HT1080 (cell line): ENCODE measurements around the gene IL18BP. TPM values are rescaled to one million over a fixed set of nuclear protein-coding genes. Genes with fewer than 3 reads are reported as not detected.

Experiments used
- DNase-seq: peaks from one replicate; pipeline ENCODE4 v3.0.0-alpha.2; 2015; ENCODE audit warnings: low read depth
- total RNA-seq: library from RNA; depleted of rRNA; stranded (reverse); fragments of >200 nt; shearing (Covaris generic); gene quantifications from 2 replicates; pipeline ENCODE4 v1.2.3, GENCODE V29; 2014

IL18BP gene
- total RNA-seq, 1 experiment from 2014 or later: 1.8 TPM

GRCh38 chr11:72012091-72012630, 13.5 kb downstream of the IL18BP start:
- DNase-seq: no peak

- DNase-seq: no peak
Measured at GRCh38 chr11:72012897-72013721, 14.4 kb downstream of the IL18BP start.

GRCh38 chr11:72013765-72014711, 15.3 kb downstream of the IL18BP start:
- no peak for DNase-seq

- no peak for DNase-seq
Measured at GRCh38 chr11:72014761-72015320, 16.1 kb downstream of the IL18BP start.

- no peak for DNase-seq
Measured at GRCh38 chr11:72015511-72016061, 16.9 kb downstream of the IL18BP start.

- DNase-seq: no peak
Measured at GRCh38 chr11:72018171-72018570, 19.5 kb downstream of the IL18BP start.

GRCh38 chr11:72023335-72023734, 24.6 kb downstream of the IL18BP start:
- DNase-seq: no peak

- no peak for DNase-seq
Measured at GRCh38 chr11:72024069-72024754, 25.5 kb downstream of the IL18BP start.

- DNase-seq: no peak
Measured at GRCh38 chr11:72026090-72026489, 27.4 kb downstream of the IL18BP start.

- DNase-seq: no peak
Measured at GRCh38 chr11:72030472-72031045, 31.9 kb downstream of the IL18BP start.

GRCh38 chr11:72036687-72037086, 38.0 kb downstream of the IL18BP start:
- no peak for DNase-seq

GRCh38 chr11:72037554-72038311, 39.0 kb downstream of the IL18BP start:
- DNase-seq: no peak

- DNase-seq: no peak
Measured at GRCh38 chr11:72038491-72038890, 39.8 kb downstream of the IL18BP start.

GRCh38 chr11:72039031-72039855, 40.5 kb downstream of the IL18BP start:
- DNase-seq: no peak

- DNase-seq: no peak
Measured at GRCh38 chr11:72039856-72040401, 41.2 kb downstream of the IL18BP start.

GRCh38 chr11:72040491-72041363, 42.0 kb downstream of the IL18BP start:
- DNase-seq: peak; percentile 90

- peak; percentile 60 for DNase-seq
Measured at GRCh38 chr11:72041364-72042063, 42.8 kb downstream of the IL18BP start.
